WI38 (cell line): ENCODE results near the gene MEA1.

Experiments used
- H3K4me3 ChIP-seq: 2 replicates; pipeline ENCODE4 v1.5.1; 2011; ENCODE audit warnings: low read depth, mild to moderate bottlenecking, control low read depth, low read length
- TF ChIP-seq, protein P1 (sequence below): IDR thresholded peaks from 2 replicates; pipeline ENCODE4 v1.5.1; 2012; ENCODE audit warnings: low read depth, mild to moderate bottlenecking, control low read depth, low read length

The MEA1 gene

DNA sequence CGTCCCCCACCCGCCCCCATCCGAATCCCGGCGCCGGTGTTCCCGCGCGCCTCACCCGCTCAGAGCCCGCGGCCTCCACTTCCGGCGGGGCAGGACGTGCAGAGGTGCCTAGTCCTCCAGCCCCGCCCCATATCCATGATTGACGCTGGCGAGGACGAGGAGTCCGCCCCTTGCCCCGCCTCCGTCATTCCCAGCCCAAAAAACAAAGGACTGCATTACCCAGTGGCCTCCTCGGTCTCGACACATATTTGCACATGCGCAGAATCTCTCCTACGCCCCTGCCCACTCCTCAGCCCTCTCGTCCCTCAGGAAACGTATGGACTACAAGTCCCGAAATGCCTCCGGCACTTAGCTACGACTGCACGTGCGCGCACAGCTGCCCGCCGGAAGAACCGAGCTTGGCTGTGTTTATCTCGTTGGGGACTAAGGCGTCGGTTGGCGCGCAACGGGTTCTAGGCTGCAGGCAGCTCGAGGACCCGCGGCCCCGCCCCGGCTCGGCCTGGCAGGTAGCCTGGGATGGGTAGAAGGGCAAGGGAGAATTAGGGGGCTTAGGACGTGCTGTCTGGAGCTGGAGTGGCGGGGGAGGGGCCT lies at the start of gene MEA1, which contains the start of gene KLHDC3:
MEA1 (minus strand) TSS at position 104 of the 591 bp plus-strand sequence. CDS start 133 bp downstream, outside the sequence.
KLHDC3 (plus strand) TSS at position 407 of the 591 bp plus-strand sequence. CDS start 2,944 bp downstream, outside the sequence.
- peak within 1 kb of the TSS; percentile 92 for H3K4me3 ChIP-seq
- TF ChIP-seq, protein P1, sequence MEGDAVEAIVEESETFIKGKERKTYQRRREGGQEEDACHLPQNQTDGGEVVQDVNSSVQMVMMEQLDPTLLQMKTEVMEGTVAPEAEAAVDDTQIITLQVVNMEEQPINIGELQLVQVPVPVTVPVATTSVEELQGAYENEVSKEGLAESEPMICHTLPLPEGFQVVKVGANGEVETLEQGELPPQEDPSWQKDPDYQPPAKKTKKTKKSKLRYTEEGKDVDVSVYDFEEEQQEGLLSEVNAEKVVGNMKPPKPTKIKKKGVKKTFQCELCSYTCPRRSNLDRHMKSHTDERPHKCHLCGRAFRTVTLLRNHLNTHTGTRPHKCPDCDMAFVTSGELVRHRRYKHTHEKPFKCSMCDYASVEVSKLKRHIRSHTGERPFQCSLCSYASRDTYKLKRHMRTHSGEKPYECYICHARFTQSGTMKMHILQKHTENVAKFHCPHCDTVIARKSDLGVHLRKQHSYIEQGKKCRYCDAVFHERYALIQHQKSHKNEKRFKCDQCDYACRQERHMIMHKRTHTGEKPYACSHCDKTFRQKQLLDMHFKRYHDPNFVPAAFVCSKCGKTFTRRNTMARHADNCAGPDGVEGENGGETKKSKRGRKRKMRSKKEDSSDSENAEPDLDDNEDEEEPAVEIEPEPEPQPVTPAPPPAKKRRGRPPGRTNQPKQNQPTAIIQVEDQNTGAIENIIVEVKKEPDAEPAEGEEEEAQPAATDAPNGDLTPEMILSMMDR, result no peak

DNA sequence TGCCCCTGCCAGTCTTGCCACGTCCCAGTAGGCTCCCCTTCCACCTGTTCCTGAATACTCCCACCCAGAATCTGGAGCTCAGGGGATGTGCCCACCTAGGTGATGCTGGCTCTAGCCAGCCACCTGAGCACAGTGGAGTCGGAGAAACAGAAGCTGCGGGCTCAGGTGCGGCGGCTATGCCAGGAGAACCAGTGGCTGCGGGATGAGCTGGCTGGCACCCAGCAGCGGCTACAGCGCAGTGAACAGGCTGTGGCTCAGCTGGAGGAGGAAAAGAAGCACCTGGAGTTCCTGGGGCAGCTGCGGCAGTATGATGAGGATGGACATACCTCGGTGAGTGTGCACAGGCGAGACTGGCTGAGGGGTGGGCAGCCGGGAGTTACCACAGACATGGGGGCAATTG lies 49.1 kb upstream of the MEA1 start:
- TF ChIP-seq, protein P1, result no peak
- no peak overlapping the region for H3K4me3 ChIP-seq

DNA sequence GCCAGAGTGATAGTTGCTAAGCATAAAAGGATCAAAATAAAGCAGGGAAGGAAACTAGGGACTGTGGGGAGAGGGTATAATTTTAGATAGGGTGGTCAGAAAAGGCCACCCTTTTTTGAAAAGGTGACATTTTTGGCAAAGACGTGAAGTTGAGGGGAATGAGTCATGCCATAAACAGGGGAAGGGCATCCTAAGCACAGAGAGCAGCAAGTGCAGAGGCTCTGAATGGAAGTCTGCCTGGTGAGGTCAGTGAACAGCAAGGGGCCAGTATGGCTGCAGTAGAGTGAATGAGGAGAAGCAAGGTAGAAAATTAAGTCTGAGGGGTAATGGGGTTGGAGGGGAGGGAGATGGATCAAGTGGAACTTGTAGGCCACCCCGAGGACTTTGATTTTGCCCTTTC lies 48.1 kb upstream of the MEA1 start:
- H3K4me3 ChIP-seq, result no peak overlapping the region
- TF ChIP-seq, protein P1, result no peak

DNA sequence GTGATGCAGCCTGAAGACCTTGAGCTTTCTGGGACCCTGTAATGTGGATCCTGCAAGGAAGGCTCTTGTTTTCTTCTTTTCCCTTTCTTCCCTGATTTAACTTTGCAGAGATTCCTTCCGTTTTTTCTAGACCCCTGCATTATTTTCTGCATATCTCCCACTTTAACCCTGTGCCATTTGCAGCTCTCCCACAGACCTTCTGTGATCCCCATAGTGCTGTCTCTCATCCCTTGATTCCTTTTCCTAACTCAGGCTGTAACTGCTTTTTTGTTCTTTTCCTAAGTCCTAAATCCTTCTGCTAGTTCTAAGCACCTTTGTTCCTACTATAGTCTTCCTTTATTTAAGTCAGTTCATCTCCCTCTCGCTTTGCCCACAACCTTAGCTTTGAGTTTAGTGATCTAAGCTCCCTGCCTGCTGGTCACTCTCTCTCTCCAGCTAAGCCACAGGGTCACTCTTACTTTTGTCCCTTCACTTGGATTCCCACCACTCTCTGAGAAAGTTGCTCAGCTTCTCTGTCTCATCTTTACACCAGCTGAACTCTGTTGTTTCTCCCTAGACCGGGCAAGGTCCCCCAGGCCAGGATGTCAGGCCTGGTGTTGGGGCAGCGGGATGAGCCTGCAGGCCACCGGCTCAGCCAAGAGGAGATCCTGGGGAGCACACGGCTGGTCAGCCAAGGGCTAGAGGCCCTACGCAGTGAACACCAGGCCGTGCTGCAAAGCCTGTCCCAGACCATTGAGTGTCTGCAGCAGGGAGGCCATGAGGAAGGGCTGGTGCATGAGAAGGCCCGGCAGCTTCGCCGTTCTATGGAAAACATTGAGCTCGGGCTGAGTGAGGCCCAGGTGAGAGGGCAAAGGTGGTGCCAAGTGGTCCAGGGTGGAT lies 47.2 kb upstream of the MEA1 start:
- TF ChIP-seq, protein P1, result no peak
- no peak overlapping the region for H3K4me3 ChIP-seq

DNA sequence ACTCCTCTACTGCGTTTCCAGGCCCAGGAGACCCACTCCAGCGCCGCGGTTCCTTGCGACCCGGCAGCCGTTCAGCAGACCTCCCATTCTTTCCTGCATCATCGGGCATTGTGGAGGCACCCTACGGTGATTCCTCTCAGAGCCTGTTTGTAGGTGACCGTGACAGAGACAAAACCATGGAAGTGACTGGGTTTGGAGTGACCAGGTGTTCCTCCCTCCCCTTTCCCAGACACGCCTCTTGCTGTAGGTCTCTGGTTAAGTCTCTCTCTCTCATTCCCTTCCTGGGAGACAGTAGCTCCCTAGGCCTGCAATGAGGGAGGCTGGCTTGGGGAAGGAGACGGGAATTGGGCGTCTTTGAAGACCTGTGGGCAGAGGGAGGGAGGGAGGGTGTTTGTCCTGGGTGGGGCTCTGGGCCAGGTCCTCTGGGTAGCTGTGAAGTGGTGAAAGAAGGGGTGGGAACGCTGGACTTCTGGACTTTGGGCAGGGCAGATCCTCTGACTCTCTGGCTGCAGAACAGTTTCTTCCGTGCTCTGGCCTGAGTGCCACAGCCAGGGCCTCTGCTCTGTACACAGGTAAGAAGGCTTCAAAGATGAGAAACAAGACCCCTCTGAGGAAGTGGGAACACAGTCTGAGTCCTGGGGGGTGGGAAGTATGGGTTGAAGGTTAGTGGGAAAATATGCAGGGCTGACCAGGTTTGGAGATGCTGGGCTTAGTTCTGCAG lies 46.4 kb upstream of the MEA1 start:
- TF ChIP-seq, protein P1, result no peak
- H3K4me3 ChIP-seq, result peak overlapping the region; percentile 99

DNA sequence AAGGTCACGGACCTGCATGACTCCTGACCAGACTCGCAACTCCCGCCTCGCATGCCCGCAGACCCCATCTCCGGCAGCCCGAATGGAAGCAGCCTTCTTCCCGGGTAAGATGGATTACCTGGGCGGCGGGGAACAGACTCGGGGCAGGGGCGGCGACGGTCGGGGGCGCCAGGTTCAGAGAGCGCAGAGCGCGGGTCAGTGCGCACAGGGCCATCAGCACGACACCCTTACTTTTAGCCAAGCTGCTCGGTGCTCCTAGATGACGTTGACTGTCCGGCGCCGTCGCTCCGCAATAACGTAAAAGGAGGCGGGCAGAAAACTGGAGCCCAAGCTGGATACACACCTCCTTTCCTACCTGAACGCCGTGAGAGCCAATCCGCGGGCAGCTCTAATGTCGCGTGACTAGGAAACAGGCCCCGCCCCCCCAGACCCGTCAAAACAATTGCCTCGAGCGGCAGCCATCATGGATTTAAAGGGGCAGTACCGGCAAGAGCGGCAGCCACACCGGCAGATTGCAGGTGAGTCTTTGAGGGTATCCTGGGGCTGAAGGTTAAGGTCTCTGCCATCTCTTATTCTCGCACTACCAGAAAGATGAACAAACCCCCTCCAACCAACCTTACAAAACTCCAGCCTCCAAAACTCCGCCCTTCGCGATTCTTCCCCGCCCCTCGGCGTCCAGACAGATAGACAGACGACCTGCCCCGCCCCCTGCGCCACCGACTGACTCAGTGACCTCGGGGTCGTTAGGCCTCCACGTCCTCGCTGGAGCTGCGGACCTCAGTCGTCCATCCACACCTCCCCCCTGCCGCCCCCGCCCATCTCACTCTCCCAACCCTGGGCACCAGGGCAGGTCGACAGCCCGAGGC lies 45.7 kb upstream of the MEA1 start, which contains the start of the genes KLC4 and MRPL2:
KLC4 (plus strand) TSS at position 464 of the 866 bp plus-strand sequence. CDS start 1,705 bp downstream, outside the sequence.
MRPL2 (minus strand) TSS at position 267 of the 866 bp plus-strand sequence; CDS start at position 214, 53 bp downstream.
- TF ChIP-seq, protein P1, result no peak
- H3K4me3 ChIP-seq, result peak within 1 kb of the TSS; percentile 99
